ENCODE data around the gene KRT3.

- TF ChIP-seq, protein P1, sequence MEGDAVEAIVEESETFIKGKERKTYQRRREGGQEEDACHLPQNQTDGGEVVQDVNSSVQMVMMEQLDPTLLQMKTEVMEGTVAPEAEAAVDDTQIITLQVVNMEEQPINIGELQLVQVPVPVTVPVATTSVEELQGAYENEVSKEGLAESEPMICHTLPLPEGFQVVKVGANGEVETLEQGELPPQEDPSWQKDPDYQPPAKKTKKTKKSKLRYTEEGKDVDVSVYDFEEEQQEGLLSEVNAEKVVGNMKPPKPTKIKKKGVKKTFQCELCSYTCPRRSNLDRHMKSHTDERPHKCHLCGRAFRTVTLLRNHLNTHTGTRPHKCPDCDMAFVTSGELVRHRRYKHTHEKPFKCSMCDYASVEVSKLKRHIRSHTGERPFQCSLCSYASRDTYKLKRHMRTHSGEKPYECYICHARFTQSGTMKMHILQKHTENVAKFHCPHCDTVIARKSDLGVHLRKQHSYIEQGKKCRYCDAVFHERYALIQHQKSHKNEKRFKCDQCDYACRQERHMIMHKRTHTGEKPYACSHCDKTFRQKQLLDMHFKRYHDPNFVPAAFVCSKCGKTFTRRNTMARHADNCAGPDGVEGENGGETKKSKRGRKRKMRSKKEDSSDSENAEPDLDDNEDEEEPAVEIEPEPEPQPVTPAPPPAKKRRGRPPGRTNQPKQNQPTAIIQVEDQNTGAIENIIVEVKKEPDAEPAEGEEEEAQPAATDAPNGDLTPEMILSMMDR (IDR thresholded peaks at IDR 0.05): no peak
- TF ChIP-seq POLR2A (IDR thresholded peaks at IDR 0.05): no peak
Observed at GRCh38 chr12:52831251-52831650, 35.3 kb upstream of the KRT3 start.
